OCI-LY7 (cell line): Measurements from ENCODE around the gene HK3. TPM values are rescaled to one million over a fixed set of nuclear protein-coding genes. Genes with fewer than 3 reads are reported as not detected.

ENCODE experiments used
- BruUV-seq: library from RNA; stranded (reverse); fragments of 400-500 nt; replicated peaks from 2 replicates; lab custom pipeline; 2021; lab: Mats Ljungman, UMichigan
- CTCF ChIA-PET: fragments of 300-600 bp; sonication (Branson Sonifier 250); formaldehyde crosslinking; loops from one replicate; lab custom pipeline; 2022; ENCODE audit warnings: antibody characterized with exemption; ENCODE audit not compliant: unreplicated experiment; lab: Charles Lee
- POLR2A ChIA-PET: fragments of 300-600 bp; sonication (Branson Sonifier 250); formaldehyde crosslinking; loops from one replicate; lab custom pipeline; 2022; ENCODE audit warnings: antibody characterized with exemption; lab: Charles Lee
- DNase-seq: peaks from one replicate; pipeline ENCODE4 v3.0.0-alpha.2; 2015; ENCODE audit warnings: low spot score
- H2AFZ ChIP-seq: fragments of 200-600 bp; sonication (generic), shearing (Covaris generic); 2 replicates; pipeline ENCODE4 v1.6.1; 2014; ENCODE audit warnings: mild to moderate bottlenecking, antibody characterized with exemption, low read length, moderate library complexity
- H3K27ac ChIP-seq: fragments of 200-600 bp; sonication (generic); 2 replicates; pipeline ENCODE4 v1.5.1; 2014; ENCODE audit warnings: mixed run types, low read depth, mild to moderate bottlenecking, moderate library complexity, low read length, inconsistent platforms; ENCODE audit not compliant: poor library complexity, severe bottlenecking
- H3K36me3 ChIP-seq: fragments of 200-600 bp; sonication (generic); 2 replicates; pipeline ENCODE4 v1.6.1; 2014; ENCODE audit warnings: mild to moderate bottlenecking, antibody characterized with exemption, low read length, moderate library complexity, mixed read lengths; ENCODE audit not compliant: insufficient read depth
- H3K4me1 ChIP-seq: fragments of 200-600 bp; sonication (generic); 2 replicates; pipeline ENCODE4 v1.5.1; 2014; ENCODE audit warnings: mild to moderate bottlenecking, low read length; ENCODE audit not compliant: insufficient read depth, poor library complexity, severe bottlenecking
- H3K4me2 ChIP-seq: fragments of 200-600 bp; sonication (generic); 2 replicates; pipeline ENCODE4 v1.6.1; 2014; ENCODE audit warnings: mild to moderate bottlenecking, low read length
- H3K4me3 ChIP-seq: fragments of 200-600 bp; sonication (generic); 2 replicates; pipeline ENCODE4 v1.5.1; 2014; ENCODE audit warnings: mild to moderate bottlenecking, low read depth, low read length; ENCODE audit not compliant: poor library complexity, severe bottlenecking
- H3K79me2 ChIP-seq: fragments of 200-600 bp; sonication (generic); 2 replicates; pipeline ENCODE4 v1.6.1; 2016; ENCODE audit warnings: low read depth, mild to moderate bottlenecking, low read length, moderate library complexity, mixed read lengths; ENCODE audit not compliant: insufficient read depth
- H3K9me2 ChIP-seq: fragments of 200-600 bp; sonication (generic); 2 replicates; pipeline ENCODE4 v1.6.1; 2016; ENCODE audit warnings: mild to moderate bottlenecking, low read length, mixed read lengths; ENCODE audit not compliant: insufficient read depth
- H3K9me3 ChIP-seq: fragments of 200-600 bp; sonication (generic); 2 replicates; pipeline ENCODE4 v1.6.1; 2014; ENCODE audit warnings: mild to moderate bottlenecking, mixed run types, low read length, mixed read lengths
- H4K20me1 ChIP-seq: fragments of 200-600 bp; sonication (generic); 2 replicates; pipeline ENCODE4 v1.6.1; 2014; ENCODE audit warnings: mild to moderate bottlenecking, antibody characterized with exemption, low read length, moderate library complexity, mixed read lengths; ENCODE audit not compliant: insufficient read depth
- CTCF ChIP-seq: fragments of 200-600 bp; sonication (generic); conservative IDR thresholded peaks from 2 replicates; pipeline ENCODE4 v1.5.1; 2014; ENCODE audit warnings: mild to moderate bottlenecking, antibody characterized with exemption, low read length, moderate library complexity, mixed read lengths
- EZH2phosphoT487 ChIP-seq: fragments of 200-600 bp; sonication (generic); IDR thresholded peaks from 2 replicates; pipeline ENCODE4 v1.6.1; 2018; ENCODE audit warnings: low read depth, borderline replicate concordance, mild to moderate bottlenecking, mixed run types, antibody characterized with exemption, low read length, moderate library complexity, mixed read lengths
- intact Hi-C: fragments of 100-400 bp; cut with micrococcal nuclease; formaldehyde crosslinking; loops from one replicate; pipeline ENCODE4 v1.10.0; 2022; ENCODE audit not compliant: unreplicated experiment
- total RNA-seq, 2 experiments: library from RNA; depleted of rRNA in 1 of 2; stranded (reverse); fragments of >200 nt in 1 of 2; shearing (Covaris generic) in 1 of 2; gene quantifications; 2 replicates each; pipeline ENCODE4 v1.2.3, GENCODE V29; 2014 to 2022

HK3 gene
- total RNA-seq, 2 experiments from 2014 or later: 0.38 TPM; not detected in 1

- peaks cover 42% of the 10 kb centered on the region for H3K36me3 ChIP-seq
- intact Hi-C loops: no loop called here
Observed at GRCh38 chr5:176899946-176900779, 1.0 kb upstream of the HK3 start.

GRCh38 chr5:176897263-176897662 is 1.9 kb downstream of the HK3 start:
- no TSS peak for BruUV-seq
- TF ChIP-seq EZH2phosphoT487: no peak
- TF ChIP-seq CTCF: no peak
- no peak for DNase-seq
- H3K36me3 ChIP-seq: peaks cover 14% of the 10 kb centered on the region; the same call in 1 of the 2 replicates
- intact Hi-C loops: no loop called here
- H3K4me1 ChIP-seq: no peaks in the 10 kb centered on the region
- H3K9me2 ChIP-seq: no peaks in the 10 kb centered on the region
- no peak overlapping the region for H2AFZ ChIP-seq
- ChIA-PET CTCF (no interaction called here), POLR2A (interaction anchor here (1.7 kb wide), 1 partner anchor 12 kb away, joined by 4 read pairs; no protein-coding TSS in a partner anchor)
- no peaks in the 10 kb centered on the region for H3K9me3 ChIP-seq
- no peaks in the 10 kb centered on the region for H3K79me2 ChIP-seq
- no peak overlapping the region for H3K4me3 ChIP-seq
- no peak overlapping the region for H3K27ac ChIP-seq
- H3K4me2 ChIP-seq: no peak overlapping the region
- H4K20me1 ChIP-seq: no peaks in the 10 kb centered on the region

More at GRCh38 chr5:176899946-176900779, 1.0 kb upstream of the HK3 start:
- CTCF ChIA-PET: no interaction called here
- TF ChIP-seq EZH2phosphoT487: no peak
- no peak for TF ChIP-seq CTCF
- H3K4me2 ChIP-seq: no peak overlapping the region
- H3K9me2 ChIP-seq: no peaks in the 10 kb centered on the region
- H2AFZ ChIP-seq: no peak overlapping the region
- no peak for DNase-seq
- H3K27ac ChIP-seq: no peak overlapping the region
- H4K20me1 ChIP-seq: no peaks in the 10 kb centered on the region
- H3K9me3 ChIP-seq: no peaks in the 10 kb centered on the region
- no peak overlapping the region for H3K4me3 ChIP-seq
- no peaks in the 10 kb centered on the region for H3K79me2 ChIP-seq
- H3K4me1 ChIP-seq: no peaks in the 10 kb centered on the region
- no TSS peak for BruUV-seq
- POLR2A ChIA-PET: interaction anchor here (0.6 kb wide), 1 partner anchor 9 kb away, joined by 4 read pairs; no protein-coding TSS in a partner anchor

GRCh38 chr5:176895831-176896230 is 3.3 kb downstream of the HK3 start:
- Histone ChIP-seq H3K9me2 (no peaks in the 10 kb centered on the region), H3K9me3 (no peaks in the 10 kb centered on the region), H3K4me1 (no peaks in the 10 kb centered on the region), H2AFZ (no peak overlapping the region), H3K27ac (no peak overlapping the region), H3K4me3 (no peak overlapping the region), H3K4me2 (no peak overlapping the region), H3K36me3 (peaks cover 2% of the 10 kb centered on the region; the same call in 1 of the 2 replicates), H3K79me2 (no peaks in the 10 kb centered on the region), H4K20me1 (no peaks in the 10 kb centered on the region)
- ChIA-PET POLR2A (interaction anchor here (0.6 to 1.1 kb wide), 2 partner anchors 129 to 369 kb away, joined by 3 read pairs; no protein-coding TSS in a partner anchor), CTCF (no interaction called here)
- intact Hi-C loops: no loop called here
- BruUV-seq: no TSS peak
- DNase-seq: no peak
- TF ChIP-seq CTCF (no peak), EZH2phosphoT487 (no peak)
